Left lung (tissue), 10 donors: ENCODE data around the gene SAMD9L. TPM values are rescaled to one million over a fixed set of nuclear protein-coding genes. Genes with fewer than 3 reads are reported as not detected.

Experiments used
- ATAC-seq: fragments of 200-7000 bp; cut with Tn5 transposase; one replicate; pipeline ENCODE4 v1.9.1; 2020; ENCODE audit warnings: moderate library complexity
- DNase-seq, 4 donors: peaks; one replicate each; pipeline ENCODE4 v3.0.0-alpha.2; 2013 to 2020
- H3K27ac ChIP-seq, 2 donors: fragments of 200-600 bp; sonication (generic) in 1 of 2; one replicate each; pipeline versions ENCODE4 v1.5.0 to v1.8.0; 2020 to 2021
- H3K27me3 ChIP-seq, 2 donors: fragments of 200-600 bp; sonication (generic) in 1 of 2; one replicate each; pipeline versions ENCODE4 v1.5.0 to v1.8.0; 2020 to 2021
- H3K36me3 ChIP-seq, 2 donors: fragments of 200-600 bp; sonication (generic) in 1 of 2; one replicate each; pipeline versions ENCODE4 v1.5.0 to v1.8.0; 2020 to 2021
- H3K4me1 ChIP-seq, 2 donors: fragments of 200-600 bp; one replicate each; pipeline ENCODE4 v1.8.0; 2021
- H3K4me3 ChIP-seq, 2 donors: fragments of 200-600 bp; sonication (generic) in 1 of 2; one replicate each; pipeline versions ENCODE4 v1.5.0 to v1.8.0; 2020 to 2021; ENCODE audit warnings: mild to moderate bottlenecking in 1 of 2
- H3K9me3 ChIP-seq, 2 donors: fragments of 200-600 bp; sonication (generic) in 1 of 2; one replicate each; pipeline versions ENCODE4 v1.5.0 to v1.8.0; 2020 to 2021
- CTCF ChIP-seq, 2 donors: fragments of 200-600 bp; sonication (generic) in 1 of 2; IDR thresholded peaks; one replicate each; pipeline versions ENCODE4 v1.5.0 to v1.8.0; 2021; ENCODE audit warnings: antibody characterized with exemption in 2 of 2
- intact Hi-C, 2 donors: fragments of 100-400 bp; cut with DNase I; formaldehyde crosslinking; loops; one replicate each; pipeline versions ENCODE4 v1.11.2 to v1.14.2; 2022
- polyA plus RNA-seq, 6 donors: library from polyadenylated mRNA; unstranded; fragments of 120-200 nt; gene quantifications; one replicate each; pipeline ENCODE4 v1.2.1, GENCODE V29; 2013; ENCODE audit not compliant: insufficient read length in 6 of 6
- total RNA-seq, 2 donors: library from RNA; stranded (reverse); fragmentation: NEBNext Ultra II Directional; extraction: Animal tissue kit (Norgen Biotek cat#: 25700); gene quantifications; one replicate each; pipeline ENCODE4 v1.2.1, GENCODE V29; 2021
- donor health status: DM: no; HTN: yes; CAD: no.
- donor health status: DM: no; HTN: no; CAD: no.

SAMD9L gene
- total and polyA plus RNA-seq, 8 donors, result 13.8 to 42.4 (median 17.9) TPM

- Histone ChIP-seq H3K36me3 (no peaks in the 10 kb centered on the region), H3K4me1 (no peaks in the 10 kb centered on the region), H3K4me3 (no peak overlapping the region), H3K9me3 (peaks cover 0 to 10% of the 10 kb centered on the region in 2 donors), H3K27ac (no peak overlapping the region), H3K27me3 (no peaks in the 10 kb centered on the region)
- intact Hi-C loops, result no loop called here
- ATAC-seq (no peak), DNase-seq (no peak)
- TF ChIP-seq CTCF (IDR thresholded peaks at IDR 0.05), result no peak
These were observed 12.2 kb upstream of the SAMD9L start for GRCh38 chr7:93160410-93160809.

GRCh38 chr7:93159490-93159889 is 11.3 kb upstream of the SAMD9L start:
- intact Hi-C loops, result no loop called here
- DNase-seq (no peak), ATAC-seq (no peak)
- no peaks in the 10 kb centered on the region for H3K36me3 ChIP-seq
- peaks cover 0 to 10% of the 10 kb centered on the region in 2 donors for H3K9me3 ChIP-seq
- TF ChIP-seq CTCF (IDR thresholded peaks at IDR 0.05), result no peak
- H3K27me3 ChIP-seq, result no peaks in the 10 kb centered on the region
- H3K4me3 ChIP-seq, result no peak overlapping the region
- no peak overlapping the region for H3K27ac ChIP-seq
- no peaks in the 10 kb centered on the region for H3K4me1 ChIP-seq

- H3K4me1 ChIP-seq, result no peaks in the 10 kb centered on the region
- H3K4me3 ChIP-seq, result no peak overlapping the region
- ATAC-seq, result no peak
- peaks cover 0 to 5% of the 10 kb centered on the region in 2 donors for H3K9me3 ChIP-seq
- no peaks in the 10 kb centered on the region for H3K36me3 ChIP-seq
- no peak for DNase-seq
- no peak overlapping the region for H3K27ac ChIP-seq
- TF ChIP-seq CTCF (IDR thresholded peaks at IDR 0.05), result no peak
- intact Hi-C loops, result no loop called here
- H3K27me3 ChIP-seq, result no peaks in the 10 kb centered on the region
These were observed 8.7 kb upstream of the SAMD9L start for GRCh38 chr7:93156884-93157283.

- peaks cover 0 to 4% of the 10 kb centered on the region in 2 donors for H3K36me3 ChIP-seq
- H3K4me1 ChIP-seq, result peaks cover 0 to 42% of the 10 kb centered on the region in 2 donors
- DNase-seq, result no peak
- no peak for ATAC-seq
- no peaks in the 10 kb centered on the region for H3K9me3 ChIP-seq
- no peaks in the 10 kb centered on the region for H3K27me3 ChIP-seq
- no peak overlapping the region for H3K4me3 ChIP-seq
- intact Hi-C loops, result no loop called here
- peak overlapping the region in 1 of 2 donors; percentile 38 for H3K27ac ChIP-seq
- TF ChIP-seq CTCF (IDR thresholded peaks at IDR 0.05), result peak in 1 of 2 donors; percentile 20
These were observed 2.1 kb upstream of the SAMD9L start for GRCh38 chr7:93150200-93150835.

- Histone ChIP-seq H3K27ac (peak overlapping the region; percentile 60 to 79), H3K4me3 (no peak overlapping the region)
These were observed 542 bp upstream of the SAMD9L start for GRCh38 chr7:93148727-93149126.

More at GRCh38 chr7:93148727-93149126, 542 bp upstream of the SAMD9L start:
- Histone ChIP-seq H3K36me3 (peaks cover 0 to 20% of the 10 kb centered on the region in 2 donors), H3K4me1 (peaks cover 0 to 49% of the 10 kb centered on the region in 2 donors), H3K9me3 (no peaks in the 10 kb centered on the region), H3K27me3 (no peaks in the 10 kb centered on the region)
- no peak for DNase-seq
- intact Hi-C loops, result no loop called here
- no peak for ATAC-seq
- TF ChIP-seq CTCF (IDR thresholded peaks at IDR 0.05), result no peak
